HG03520 (cell line): Measurements from ENCODE around the gene OR51E2.

Experiments used
- ATAC-seq: cut with Tn5 transposase; IDR thresholded peaks from one replicate; pipeline ENCODE4 v1.9.1; 2021; ENCODE audit warnings: mild to moderate bottlenecking, moderate library complexity; ENCODE audit not compliant: unreplicated experiment

OR51E2 gene

GRCh38 chr11:4664786-4665185 lies 32.9 kb downstream of the OR51E2 start:
- ATAC-seq: no peak

DNA sequence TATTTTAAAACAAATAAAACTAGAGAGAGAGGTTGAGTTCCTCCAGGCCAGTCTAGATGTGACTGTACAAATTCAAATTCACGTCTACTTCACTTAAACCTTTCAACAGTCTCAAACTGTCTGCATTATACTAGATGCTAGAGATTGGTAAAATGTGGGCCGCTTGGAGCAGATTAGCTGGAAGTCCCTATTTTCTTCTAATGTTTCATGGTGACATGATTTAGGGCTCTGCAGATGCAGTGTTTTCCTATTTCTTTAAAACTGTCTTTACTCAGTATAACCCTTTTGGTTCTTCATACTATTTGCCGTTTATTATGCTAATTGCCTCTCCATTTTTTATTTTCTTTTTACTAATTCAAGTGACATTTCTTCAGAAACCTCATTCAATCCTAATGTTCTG lies 33.5 kb downstream of the OR51E2 start:
- no peak for ATAC-seq

DNA sequence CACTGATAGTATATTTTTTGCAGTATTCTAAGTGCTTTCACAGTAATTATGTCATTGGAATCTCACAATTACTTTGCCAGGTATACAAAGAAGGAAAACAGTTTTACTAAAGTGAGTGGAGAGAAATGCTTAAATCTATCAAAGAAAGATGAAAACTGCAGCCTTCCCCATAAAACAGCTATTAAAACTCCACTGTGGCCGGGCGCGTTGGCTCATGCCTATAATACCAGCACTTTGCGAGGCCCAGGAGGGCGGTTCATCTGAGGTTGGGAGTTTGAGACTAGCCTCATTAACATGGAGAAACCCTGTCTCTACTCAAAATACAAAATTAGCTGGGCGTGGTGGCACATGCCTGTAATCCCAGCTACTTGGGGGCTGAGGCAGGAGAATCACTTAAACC lies 34.8 kb downstream of the OR51E2 start:
- ATAC-seq: no peak

DNA sequence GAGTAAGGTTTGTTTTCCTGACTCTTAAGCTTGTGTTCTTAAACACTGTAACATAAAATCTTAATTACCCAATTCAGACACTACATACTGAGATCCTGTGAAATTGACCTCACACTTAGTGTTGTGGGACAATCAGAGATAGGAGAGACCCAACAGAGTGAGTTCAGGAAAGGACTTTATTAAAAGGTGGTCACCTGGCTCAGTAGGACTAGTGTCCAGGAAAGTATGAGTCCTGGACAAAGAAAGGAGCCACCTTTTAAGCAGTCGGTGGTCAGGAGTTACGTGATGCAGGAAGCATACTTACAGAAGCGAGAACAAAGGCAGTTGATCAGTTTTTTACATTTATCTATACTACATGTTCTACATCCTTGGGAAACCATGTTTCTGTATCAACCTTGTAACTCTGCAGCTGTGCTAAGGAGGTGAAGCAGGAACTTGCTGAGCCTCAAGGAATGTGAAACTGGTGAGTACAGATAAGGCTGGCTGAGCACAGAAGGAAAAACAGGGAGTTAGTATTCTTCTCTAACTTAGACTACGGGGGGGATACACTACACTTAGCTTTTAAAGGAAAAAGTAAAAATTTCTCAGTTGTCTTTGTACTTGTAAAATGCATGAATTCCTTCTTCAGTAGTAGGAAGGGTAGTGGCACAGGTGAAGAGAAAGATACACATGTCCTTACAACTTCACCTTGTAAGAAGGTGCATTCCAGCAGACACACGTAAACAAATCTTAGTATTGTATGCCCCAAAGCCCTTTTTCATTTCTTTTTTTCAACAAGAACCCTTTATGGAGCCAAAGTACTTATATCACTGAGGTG lies 38.8 kb downstream of the OR51E2 start:
- ATAC-seq: no peak

DNA sequence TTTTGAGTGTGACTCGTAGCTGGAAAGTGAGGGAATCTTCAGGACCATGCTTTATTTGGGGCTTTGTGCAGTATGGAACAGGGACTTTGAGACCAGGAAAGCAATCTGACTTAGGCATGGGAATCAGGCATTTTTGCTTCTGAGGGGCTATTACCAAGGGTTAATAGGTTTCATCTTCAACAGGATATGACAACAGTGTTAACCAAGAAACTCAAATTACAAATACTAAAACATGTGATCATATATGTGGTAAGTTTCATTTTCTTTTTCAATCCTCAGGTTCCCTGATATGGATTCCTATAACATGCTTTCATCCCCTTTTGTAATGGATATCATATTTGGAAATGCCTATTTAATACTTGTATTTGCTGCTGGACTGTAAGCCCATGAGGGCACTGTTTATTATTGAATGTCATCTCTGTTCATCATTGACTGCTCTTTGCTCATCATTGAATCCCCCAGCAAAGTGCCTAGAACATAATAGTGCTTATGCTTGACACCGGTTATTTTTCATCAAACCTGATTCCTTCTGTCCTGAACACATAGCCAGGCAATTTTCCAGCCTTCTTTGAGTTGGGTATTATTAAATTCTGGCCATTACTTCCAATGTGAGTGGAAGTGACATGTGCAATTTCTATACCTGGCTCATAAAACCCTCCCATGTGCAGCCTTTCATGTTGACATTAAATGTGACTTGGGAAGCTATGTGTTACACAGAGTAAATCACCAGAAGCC lies 42.9 kb downstream of the OR51E2 start:
- no peak for ATAC-seq

DNA sequence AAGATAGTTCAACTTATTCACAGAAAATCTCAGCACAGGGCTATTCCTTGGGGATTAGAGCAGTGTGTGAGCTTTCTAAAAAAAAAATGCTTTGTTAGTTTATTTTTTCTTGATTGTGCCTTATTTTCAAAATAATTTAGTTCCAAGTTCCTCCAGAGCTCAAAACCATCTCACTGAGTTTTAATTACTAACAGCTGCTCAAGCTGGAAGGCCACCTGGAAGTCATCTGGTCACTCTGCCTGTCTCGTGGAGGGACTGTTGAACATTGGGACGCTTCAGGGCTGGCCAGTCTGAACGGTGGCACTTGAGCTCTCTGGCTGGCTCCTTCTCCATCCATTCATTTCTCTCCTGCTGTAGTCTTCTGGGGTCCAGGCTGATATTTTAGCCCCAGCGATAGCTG lies 49.9 kb downstream of the OR51E2 start:
- ATAC-seq: no peak

DNA sequence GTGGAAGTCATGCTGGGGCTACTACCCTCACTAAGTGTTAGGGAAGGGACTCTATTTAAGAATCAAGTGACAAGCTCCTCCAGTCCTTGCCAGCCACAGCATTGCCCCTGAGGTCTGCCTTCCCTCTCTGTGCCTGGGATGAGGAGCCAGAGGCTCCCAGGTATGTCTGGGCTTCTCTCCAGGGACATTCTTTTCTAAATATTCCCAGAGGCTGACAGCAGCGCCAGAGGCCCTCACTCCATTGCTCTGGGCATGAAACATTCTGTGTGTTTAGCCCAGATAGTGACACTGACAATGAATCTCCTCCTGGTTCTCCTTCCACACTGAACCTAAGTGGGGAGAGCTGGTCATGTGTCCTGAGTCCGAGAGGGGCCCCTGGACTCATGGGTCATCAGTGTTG lies 51.7 kb downstream of the OR51E2 start:
- no peak for ATAC-seq

DNA sequence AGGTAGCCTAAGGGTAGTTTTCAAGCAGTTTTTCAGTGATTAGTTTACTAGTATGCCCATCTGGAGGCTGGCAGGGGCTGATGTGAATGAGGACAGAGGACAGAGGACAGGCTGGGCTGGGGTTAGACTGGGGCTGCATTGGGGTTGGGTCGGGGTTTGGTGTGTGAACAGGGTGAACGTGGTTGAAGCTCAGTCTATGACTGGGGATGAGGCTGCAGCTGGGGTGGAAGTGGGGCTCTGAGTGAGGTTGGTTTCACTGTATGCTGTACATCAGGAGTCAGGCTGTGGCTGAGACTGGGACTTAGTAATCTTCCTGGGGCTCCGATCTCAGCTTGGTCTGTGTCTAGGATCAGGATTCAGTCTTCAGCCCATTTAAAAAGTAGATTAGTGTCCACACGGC lies 53.4 kb downstream of the OR51E2 start:
- no peak for ATAC-seq

- ATAC-seq: no peak
These were observed 54.0 kb downstream of the OR51E2 start, which contains the start of gene OR51E1 for GRCh38 chr11:4643682-4644081. OR51E1 (plus strand) TSS chr11:4643982; CDS start chr11:4652527, 8,545 bp downstream.

DNA sequence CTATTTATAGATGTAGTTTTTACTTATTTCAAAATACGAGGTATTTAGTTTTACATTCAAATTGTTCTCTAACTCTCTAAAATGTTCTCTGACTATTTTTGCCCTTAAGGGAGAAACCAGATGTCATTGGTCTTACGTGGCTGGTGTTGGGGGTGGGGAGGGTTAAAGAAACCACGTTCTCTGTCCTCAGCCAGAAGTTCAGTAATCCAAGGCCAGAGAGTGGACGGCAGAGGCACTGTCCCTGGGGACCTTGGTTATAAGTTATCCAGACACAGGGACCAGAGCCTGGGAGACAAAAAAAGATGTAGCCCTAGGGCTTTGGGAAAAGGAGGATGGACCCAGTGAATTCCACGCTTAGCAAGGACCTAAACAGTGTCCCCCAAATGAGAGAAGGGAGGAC lies 54.6 kb downstream of the OR51E2 start:
- no peak for ATAC-seq

- ATAC-seq: no peak
These were observed 55.6 kb downstream of the OR51E2 start for GRCh38 chr11:4642043-4642442.

GRCh38 chr11:4641501-4641900 lies 56.2 kb downstream of the OR51E2 start:
- ATAC-seq: no peak

- ATAC-seq: no peak
These were observed 57.7 kb downstream of the OR51E2 start for GRCh38 chr11:4639931-4640330.

DNA sequence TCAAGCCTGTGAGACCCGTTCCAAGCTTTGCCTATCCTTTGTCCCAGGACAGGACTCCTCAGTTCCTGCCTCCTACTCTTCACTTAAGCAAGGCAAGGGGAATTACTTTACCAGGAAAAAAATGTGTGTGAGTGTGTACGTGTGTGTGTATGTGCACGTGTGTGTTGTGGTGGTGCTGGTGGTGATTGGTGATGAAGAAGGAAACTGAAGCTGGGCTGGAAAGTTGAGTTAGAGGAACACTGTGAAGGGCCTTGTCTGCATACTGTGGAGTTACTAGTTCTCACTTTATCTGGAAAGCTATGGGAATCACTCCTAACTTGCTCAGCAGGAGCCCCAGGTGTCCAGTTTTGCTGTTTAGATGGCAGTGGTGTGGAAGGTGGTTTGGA lies 60.0 kb downstream of the OR51E2 start:
- no peak for ATAC-seq

DNA sequence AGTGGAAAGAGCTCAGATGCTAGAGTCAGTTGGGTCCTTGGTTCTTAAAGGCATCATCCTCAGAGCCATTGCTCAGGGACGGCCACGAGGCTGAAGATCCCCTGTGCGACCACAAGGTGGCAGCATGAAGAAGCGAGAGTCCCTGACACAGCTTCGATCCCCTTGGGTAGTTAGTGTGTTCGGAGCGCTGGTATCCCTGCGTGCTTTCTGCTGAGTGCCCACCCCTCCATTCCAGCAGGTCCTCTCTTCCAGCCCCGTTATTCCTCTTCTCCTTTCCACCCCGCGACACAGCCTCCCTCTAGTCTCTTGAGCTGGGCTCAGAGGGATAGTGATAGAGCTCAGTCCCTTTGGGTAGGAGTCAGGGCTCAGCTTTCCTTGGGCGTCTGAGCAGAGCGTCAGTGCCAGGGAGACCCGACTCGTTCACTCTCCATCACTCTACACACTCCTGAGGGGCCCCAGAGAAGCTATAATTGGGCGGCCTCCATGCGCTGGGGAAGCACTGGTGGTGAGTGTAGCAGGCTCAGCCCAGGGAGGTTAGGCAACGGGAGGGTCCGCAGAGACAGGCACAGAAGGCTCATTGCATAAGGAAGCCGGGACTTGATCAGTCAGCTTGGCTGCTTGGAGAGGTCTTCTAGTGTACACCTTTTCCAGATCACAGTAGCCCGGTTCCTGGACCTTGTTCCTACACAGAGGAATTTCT lies 60.5 kb downstream of the OR51E2 start, which contains the start of gene OR51D1:
TSS of gene OR51D1 (plus strand) at position 516 of the 700 bp plus-strand sequence. CDS start 2,314 bp downstream, outside the sequence.
- peak; percentile 97 for ATAC-seq

DNA sequence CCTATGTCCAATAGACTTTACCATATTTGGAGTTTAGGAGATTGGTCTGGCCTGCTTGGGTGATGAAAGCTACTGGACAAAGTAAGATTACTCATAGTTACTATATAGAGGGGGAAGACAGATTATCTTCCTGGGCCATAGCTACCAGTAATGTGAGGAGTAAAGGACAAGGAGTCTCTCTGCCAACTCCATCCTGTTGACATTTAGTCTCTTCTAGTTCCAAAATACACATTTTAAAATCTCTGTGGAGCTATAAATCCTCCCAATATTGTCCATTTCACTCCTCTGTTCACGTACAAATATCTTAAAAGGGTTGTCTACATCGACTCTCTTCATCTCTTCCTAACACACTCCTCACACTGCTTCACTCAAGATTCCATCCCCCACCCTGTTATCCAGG lies 61.5 kb downstream of the OR51E2 start:
- no peak for ATAC-seq
